GM19372 (cell line): Measurements from ENCODE around the gene PYGM.

Source experiments
- ATAC-seq: cut with Tn5 transposase; IDR thresholded peaks from one replicate; pipeline ENCODE4 v1.9.1; 2021; ENCODE audit warnings: mild to moderate bottlenecking, low read depth, moderate library complexity; ENCODE audit not compliant: unreplicated experiment

The PYGM gene

DNA sequence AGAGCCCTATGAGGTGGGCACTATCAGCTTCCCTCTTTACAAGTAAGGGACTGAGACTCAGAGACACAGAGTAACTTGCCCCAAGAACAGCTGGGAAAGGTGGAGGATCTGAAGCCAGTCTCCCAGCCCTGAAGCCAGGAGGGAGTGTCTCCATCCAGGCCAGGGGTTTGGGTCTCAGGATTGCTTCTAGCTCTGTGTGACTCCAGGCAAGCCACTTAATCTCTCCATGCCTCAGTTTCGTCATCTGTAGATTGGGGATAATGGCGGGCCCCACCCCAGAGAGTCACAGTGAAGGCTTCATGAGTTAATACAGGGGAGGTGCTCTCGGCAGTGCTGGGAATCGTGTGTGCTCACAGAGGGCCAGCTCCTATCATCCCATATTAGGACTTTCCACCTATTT lies 32.7 kb upstream of the PYGM start:
- ATAC-seq = no peak

DNA sequence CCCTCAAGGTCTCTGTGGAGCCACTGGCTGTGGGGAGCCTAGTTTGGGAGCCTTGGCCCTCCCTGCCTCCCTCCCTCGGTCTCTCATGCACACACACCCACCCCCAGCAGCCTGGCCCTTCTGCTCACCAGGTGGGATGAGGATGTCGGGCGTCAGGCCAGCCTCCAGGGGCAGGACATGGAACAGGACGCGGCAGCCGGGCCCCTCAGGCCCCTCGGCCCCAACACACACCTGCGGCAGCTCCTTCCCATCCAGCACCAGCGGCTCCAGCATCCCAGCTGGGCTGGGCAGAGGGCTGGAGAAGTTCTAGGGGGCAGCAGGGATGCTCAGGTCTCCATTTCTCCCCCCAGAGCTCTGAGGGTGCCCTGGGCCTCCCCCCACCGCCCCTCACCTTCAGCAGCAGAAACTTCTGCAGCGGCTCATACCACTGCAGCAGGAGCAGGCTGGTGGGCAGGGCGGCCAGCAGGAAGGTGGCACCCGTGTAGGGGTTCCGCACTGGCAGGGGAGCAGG lies 32.1 kb upstream of the PYGM start:
- no peak for ATAC-seq

DNA sequence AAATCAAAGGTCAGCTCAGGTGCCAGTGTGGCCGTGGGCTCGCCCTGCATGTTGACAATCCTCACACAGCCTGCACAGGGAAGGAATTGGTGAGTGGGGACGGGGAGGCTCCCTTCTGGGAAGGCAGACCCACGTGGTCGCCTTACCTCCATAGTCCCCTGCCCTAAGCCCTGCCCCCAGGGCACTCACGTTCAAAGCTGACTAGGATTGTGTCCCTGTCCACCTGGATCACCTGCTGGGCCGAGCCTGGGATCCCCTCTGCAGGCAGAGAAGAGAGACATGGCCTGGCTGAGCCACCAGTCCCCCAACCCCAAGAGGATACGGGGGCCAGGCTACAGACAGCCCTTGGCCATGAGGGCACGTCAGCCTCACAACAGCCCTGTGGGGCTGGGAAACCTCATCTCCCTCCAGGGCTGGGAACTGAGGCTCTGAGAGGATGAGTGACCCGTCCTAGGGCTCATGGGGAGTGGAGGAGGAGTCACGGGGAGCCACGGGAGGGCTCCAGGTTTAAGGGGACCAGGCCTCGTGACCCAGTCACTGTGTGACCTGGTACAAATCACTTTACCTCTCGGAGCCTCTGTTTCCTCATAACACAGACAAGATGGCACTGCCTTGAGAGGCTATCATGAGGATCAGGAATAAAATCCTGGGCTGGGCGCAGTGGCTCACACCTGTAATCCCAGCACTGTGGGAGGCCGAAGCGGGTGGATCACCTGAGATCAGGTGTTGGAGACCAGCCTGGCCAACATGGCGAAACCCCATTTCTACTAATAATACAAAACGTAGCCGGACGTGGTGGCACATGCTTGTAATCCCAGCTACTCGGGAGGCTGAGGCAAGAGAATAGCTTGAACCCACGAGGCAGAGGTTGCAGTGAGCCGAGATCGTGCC lies 30.7 kb upstream of the PYGM start:
- no peak for ATAC-seq

DNA sequence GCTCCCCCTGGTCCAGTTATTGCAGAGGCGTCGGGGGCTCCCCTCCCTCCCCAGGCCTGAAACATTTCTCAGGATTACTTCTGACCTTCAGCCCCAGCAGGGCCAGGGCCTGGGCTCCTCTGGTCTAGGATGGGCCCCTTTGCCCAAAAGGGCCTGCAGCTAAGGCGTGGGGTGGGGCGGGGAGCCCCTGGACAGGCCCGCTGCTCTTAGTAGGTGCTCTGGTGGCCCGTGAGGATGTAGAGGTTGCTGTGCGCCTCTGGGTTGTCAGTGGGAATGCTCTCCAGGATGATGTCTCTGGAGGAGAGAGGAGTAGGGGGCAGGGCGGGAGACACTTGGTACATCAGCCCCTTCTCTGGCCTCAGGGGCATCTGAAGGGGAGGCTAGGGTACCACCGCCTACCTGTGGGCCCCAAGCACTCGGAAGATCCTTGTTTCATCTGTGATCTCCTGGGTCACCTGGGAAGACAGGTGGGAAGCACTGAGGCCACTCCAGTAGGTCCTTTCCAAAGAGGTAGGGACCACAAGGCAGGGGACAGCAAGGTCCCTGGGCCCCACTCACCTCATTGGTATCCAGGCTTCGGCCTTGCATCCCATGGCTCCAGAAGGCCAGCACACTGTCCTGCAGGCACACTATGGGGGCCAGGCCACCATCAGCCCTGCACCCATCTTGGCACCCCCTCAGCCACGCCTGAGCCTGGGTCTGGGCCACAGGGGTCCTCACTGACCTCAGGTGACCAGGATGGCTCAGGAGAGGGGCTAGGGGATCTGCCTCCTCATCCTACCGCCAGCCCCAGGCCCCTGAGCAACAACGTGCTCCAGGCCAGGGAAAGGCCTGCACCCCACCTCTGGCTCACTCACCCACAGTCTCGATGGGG lies 29.8 kb upstream of the PYGM start:
- no peak for ATAC-seq

DNA sequence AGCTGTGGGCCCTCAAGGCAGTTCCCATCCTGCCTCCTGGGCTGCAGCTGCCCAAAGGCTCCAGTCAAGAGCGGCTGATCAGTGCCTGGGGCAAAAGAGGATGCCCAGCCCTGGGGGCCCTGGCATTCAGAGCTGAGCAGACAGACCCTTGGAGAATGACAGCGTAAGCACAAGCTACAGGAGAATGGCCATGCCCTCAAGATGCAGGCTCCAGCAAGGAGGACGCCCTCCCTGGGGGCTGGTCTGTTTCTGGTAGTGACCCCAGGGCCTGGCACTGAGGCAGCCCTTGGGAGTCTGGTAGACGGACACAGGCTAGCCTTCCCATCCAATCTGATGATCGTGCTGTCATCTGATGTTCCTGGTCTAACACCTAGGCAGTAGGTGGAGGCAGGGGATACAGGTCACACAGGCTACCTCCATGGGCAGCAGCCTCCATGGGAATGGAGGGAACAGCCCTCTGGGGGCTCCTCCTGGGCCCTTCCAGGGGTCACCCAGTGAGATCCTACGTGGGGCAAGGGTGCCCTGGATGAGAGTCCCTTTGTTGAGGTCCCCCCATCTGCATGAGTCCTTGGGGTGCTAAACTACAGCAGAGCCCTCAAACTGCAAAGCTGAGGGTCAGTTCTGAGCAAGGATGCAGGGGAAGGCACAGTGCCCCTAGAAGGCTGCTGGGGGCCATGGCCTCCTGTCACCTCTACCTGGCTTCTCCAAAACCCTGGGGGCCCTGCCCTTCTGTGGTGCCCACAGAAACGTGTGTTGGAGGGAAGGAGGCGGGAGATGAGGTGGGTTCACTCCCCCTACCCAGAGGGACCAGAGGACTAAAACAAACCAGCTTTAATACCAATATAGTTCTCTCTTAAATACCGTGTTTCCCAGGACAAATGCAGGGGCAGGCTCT lies 28.8 kb upstream of the PYGM start:
- no peak for ATAC-seq

DNA sequence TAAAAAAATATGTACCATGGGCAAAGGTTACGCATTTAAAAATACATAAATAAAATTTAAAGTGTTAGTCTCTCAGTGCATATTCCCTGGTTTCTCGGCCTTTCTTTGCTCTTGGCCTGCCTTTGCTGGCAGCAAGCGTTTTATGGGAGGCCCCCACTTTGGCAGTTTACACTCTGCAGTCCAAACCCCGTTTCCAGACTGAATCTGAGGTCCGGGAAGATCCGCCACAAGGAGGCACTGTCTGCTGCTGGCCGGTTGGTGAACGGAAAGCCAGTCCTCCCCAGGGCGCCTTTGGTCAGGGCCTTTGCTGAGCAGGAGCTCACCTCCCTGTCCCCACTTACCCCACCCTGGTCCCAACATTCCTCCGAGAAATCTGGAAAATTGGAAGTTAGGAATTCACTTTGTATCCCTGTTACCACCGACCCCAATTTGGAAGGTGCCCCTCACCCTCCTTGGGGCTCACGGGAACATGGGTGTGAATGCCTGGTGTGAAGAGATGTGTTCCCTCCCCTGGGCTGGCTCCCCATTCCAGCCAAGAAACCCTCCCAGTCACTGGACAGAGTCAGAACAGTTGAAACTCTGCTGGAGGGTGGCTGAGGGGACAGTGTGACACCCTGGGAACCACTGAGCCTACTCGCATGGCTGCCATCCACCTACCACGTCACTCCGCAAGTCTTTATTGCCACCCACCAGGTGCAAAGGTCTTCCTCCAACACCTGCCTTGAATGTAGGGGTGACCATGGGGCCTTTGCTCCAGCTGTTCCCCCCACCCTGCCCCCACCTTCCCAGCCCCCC lies 27.9 kb upstream of the PYGM start:
- no peak for ATAC-seq

DNA sequence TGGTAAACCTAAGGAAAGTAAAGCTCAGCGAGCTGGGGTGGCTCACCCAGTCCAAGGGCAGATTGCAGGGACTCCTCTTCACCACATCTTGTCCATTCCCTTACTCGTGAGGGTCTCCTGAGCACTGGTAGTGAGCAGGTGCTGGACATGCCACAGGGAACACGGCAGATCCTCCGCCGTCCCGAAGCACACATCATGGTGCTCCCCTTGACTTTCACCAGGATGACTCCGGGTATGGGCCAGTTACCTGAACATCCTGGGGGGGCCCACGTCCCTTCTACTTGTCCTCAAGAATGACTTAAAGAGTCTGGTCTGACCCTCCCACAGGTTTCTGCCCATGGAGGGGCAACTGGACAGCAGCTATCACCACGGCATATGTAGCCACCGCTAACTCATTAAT lies 26.5 kb upstream of the PYGM start:
- no peak for ATAC-seq

DNA sequence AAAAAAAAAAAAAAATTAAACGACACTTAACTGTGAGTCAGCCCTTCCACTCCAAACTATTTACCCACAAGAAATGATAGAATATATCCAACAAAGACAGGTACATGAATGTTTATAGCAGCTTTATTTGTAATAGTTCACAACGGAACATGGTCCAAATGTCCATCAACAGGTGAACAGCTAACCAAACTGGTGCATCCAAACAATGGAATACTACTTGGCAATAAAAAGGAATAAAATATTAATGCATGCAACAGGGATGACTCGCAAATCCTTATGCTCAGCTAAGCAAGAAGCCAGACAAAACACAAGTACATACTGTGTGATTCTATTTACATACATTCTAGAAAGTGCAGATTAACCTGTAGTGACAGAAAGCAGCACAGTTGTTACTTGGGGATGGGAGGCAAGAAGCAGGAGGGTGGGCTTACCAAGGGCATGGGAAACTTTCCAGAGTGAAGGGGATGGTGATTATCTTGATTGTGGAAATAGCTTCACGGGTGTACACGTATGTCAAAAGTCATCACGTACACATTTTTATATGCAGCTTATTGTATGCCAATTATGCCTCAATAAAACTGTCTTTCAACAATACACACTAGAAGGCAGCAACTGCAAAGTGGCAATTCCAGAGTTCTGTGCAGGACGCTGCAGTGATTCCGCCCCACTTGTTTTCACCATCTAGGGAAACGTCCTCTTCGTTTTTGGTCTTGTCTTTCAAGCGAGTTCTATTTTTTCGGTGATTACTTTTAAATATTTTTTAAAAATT lies 25.2 kb upstream of the PYGM start:
- no peak for ATAC-seq

DNA sequence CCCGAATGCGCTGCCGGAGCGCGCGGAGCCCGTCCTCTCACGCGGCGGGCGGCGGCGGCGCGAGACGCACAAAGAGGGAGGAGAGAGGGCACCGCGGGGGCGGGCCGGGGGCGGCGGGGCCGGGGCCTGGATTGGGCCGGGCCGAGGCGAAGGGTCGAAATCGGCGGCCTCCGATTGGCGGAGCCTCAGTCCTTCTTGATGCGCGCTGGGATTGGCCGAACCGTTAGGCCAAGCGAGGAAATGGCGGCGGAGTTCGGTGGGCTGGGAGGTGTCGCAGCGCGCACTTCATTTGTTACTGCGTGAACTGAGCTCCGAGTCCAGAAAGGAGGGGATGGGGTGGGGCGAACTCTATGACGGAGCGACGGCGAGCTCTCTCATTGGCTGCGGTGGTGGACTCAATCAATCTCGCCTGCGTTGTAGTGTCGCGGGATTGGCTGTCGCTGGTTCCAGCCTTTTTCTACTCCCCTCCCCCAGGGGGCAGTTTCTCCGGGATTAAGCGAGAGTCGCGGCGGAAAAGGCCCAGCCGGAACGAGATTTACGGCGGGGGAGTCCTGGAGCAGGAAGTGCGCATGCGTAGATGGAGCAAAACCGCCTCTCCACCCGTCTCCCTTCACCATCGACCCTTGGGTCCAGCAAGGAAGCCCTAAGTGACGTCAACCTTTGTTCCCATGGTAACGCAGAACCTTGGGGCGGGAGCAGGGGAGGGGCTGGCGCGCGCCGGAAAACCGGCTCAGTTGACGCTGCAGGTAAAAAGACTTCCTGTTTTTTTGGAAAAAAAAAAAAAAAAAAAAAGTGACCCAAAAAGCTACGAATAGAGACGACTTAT lies 18.9 kb upstream of the PYGM start, which contains the start of gene SF1:
TSS of gene SF1 (minus strand) at position 70 of the 826 bp plus-strand sequence. CDS start 150 bp downstream, outside the sequence.
- peak; percentile 79 for ATAC-seq

DNA sequence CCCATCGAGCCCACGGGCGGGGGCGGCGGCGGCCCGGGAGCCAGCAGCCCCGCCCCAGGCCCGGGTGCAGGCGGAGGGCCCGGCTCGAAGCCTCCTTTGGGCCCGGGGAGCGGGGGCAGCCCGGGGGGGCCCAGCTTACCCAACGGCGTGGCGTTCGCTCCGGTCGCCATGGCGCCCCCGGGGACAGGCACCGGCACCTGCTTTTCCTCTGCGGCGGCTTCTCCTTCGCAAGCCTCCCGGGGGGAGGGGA lies 18.4 kb upstream of the PYGM start:
- ATAC-seq = peak; percentile 7

DNA sequence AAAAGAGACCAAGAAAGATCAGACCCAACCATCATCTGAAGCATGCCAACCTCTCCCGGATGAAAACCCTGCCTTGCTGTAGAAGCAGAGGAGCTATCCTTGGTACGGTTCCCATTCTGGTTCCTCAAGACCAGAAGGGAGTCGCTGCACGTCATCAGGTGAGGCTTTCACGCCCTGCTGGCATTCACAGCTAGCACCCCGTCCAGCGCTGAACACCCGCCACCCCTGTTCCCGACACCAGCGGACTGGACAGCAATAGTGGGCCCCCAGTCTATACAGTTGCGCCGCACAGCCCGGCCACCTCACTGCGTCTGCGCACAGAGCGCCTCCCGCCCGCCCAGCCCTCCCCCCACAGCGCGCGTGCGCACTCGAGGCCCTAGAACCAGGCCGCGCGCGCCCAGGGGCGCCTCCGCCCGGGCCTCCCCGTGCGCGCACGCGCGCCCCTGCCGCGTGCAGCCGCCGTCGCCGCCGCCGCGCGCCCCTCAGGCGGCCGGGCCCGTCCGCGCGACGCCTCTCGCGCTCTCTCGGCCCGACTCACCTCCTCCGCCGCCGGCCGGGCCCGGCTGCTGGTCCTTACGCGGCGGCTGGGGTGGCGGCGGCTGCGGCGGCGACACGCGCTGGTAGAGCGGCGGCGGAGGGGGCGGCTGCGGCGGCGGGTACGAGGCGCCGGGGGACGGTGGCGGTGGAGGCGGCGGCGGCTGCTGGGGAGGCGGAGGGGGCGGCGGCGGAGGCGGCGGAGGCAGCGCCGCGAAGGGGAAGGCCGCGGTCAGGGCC lies 17.9 kb upstream of the PYGM start:
- no peak for ATAC-seq

DNA sequence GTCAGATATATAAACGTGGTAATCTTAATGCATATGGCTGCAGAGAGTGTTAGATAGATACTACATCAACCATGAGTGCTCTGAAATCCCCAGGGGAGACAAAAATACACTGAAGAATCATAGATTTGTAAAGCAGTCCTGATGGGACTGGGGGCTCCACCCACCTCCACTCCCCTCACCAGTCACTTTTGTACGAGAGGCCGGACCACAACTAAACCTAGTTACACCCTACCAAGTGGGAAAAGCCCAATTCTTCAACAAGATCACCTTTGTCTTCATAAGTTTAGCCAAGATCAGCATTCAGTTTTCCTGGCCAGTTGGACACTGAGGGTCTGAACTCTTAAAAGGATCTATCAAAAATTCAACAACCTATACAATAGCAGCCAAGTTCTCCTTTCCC lies 17.1 kb upstream of the PYGM start:
- no peak for ATAC-seq

DNA sequence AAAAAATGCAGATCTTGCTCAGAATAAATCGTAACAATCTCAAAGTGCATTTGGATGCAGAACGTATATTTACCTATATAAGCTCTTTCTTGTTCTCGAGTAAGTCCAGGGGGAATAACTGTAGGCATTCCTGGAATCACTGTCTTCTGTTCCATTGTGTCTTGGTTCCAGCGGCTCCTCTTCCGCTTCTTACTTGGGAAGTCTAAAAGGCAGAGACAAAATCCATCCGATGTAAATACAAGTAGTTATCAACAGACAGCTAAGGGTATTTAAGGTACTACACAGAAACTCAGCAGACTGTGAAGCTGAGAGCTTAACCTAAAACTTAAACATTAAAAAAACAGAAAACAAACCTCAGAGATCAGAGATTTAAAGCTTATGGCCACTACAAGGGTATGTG lies 16.7 kb upstream of the PYGM start:
- ATAC-seq = no peak

DNA sequence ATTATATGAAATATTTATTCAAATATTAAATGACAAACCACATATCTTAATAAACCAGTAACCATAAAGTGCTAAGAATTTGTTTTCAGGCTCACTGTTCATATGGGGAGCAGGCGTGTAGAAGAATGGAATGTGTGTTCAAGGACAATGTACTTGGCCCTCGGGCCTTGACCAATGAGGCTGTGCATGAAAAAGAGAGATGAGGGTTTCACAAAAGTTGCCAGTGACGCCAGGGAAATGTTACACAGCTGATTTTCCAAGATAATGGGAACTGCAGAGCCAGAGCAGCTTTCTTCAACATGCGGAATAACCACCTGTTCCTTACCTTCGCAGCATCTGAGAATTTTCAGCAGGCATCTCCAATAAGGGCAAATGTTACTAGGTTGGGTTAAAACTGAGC lies 14.4 kb upstream of the PYGM start:
- ATAC-seq = no peak

DNA sequence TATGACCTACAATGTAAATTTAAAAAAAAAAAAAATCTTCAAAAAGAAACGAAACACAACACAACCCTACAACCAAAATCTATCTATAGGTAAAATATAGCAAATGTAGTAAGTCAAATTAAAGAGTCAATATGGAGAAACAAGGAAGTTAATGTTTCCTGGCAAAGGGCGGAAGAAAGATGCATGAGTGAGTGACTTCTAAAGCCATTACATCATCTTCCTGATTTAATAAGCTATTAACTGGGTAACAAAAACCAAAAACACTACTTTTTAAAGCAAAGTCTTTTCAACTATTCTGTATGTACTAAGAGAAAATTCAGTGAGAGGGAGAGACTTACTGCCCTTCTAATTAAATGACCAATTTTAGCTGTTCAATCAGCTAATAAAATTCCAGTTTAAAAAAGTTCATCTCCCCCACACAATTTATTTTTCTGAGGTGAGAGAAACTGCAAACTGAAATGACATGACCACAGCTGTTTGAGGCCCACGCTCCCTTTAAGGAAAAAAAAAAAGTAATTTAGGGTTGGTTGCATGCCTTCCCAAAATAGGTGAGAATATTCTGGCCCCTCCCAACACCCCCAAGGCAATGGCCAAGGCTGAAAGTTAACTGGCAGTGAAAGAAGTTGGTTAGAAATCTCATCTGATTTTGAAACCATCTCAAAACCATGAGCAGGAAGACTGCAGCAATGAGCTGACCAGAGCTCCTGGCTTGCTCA lies 12.7 kb upstream of the PYGM start:
- ATAC-seq = no peak

DNA sequence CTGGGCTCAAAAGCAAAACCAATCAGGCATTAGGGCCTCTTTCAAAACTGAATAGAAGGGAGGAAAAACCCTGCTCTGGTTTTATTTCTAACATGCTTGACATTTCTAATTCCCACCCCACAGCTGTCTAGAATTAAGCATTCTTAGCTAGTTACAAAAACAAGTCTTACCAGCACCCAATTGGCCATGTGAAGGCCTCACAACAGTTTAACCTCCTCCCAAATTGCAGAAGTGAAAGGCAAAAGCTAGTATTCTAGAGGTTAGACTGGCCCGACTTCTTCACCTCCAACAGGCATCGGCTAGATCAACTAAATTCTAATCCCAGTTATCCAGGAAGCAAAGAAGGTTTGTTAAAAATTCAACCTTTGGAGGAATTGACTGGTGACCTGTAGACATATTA lies 12.1 kb upstream of the PYGM start:
- no peak for ATAC-seq

DNA sequence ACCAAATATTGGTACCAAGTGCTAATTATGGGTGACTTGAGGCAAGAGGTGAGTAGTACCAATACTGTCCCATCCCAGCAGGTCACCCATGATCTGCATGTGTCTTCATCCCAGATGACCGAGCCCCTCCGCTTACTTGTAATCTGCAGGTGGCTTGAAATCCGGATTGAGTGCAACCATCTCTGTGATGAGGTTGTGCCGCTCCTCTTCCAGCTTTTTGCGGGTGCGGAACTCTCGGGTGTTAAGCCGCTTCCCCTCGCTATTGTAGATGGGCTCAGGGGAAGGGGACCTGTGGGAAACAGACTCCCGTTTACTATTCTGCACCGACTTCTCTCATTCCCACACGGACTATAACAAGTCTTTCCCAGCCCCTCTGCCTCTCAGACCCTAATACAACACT lies 10.3 kb upstream of the PYGM start:
- no peak for ATAC-seq
